Right lobe of liver (tissue), 6 donors: ENCODE data around the gene GPATCH4. TPM values are rescaled to one million over a fixed set of nuclear protein-coding genes. Genes with fewer than 3 reads are reported as not detected.

Experiments
- ATAC-seq, 4 donors: fragments of 200-7000 bp; cut with Tn5 transposase; one replicate each; pipeline ENCODE4 v1.9.1; 2020; ENCODE audit warnings: mild to moderate bottlenecking in 4 of 4, moderate library complexity in 4 of 4
- DNase-seq, 3 donors: peaks; one replicate each; pipeline ENCODE4 v3.0.0-alpha.2; 2020
- H3K27ac ChIP-seq, 3 donors: fragments of 200-600 bp; one replicate each; pipeline ENCODE4 v1.8.0; 2022
- H3K27me3 ChIP-seq, 2 donors: fragments of 200-600 bp; one replicate each; pipeline ENCODE4 v1.8.0; 2022
- H3K36me3 ChIP-seq, 4 donors: fragments of 200-600 bp; sonication (generic) in 1 of 4; one replicate each; pipeline versions ENCODE4 v1.5.1 to v1.8.0; 2017 to 2022; ENCODE audit warnings: control low read depth in 1 of 4
- H3K4me1 ChIP-seq, 4 donors: fragments of 200-600 bp; sonication (generic) in 1 of 4; one replicate each; pipeline versions ENCODE4 v1.5.1 to v1.8.0; 2017 to 2022; ENCODE audit warnings: control low read depth in 1 of 4
- H3K4me3 ChIP-seq, 3 donors: fragments of 200-600 bp; one replicate each; pipeline ENCODE4 v1.8.0; 2022
- H3K9me3 ChIP-seq, 4 donors: fragments of 200-600 bp; sonication (generic) in 1 of 4; one replicate each; pipeline versions ENCODE4 v1.5.1 to v1.8.0; 2017 to 2022; ENCODE audit warnings: control low read depth in 1 of 4
- POLR2A ChIP-seq: fragments of 450-650 bp; IDR thresholded peaks from one replicate; pipeline ENCODE4 v1.6.1; 2017; ENCODE audit warnings: antibody characterized with exemption, mild to moderate bottlenecking
- WGBS: methylation state at CpG from one replicate; pipeline ENCODE4 v1.1.6; 2018; ENCODE audit warnings: low coverage, low lambda C conversion rate; ENCODE audit not compliant: insufficient coverage; ENCODE audit errors: missing lambda C conversion rate; 5-methylcytosine and 5-hydroxymethylcytosine counted together
- intact Hi-C, 2 donors: fragments of 100-400 bp; cut with DNase I; formaldehyde crosslinking; loops; one replicate each; pipeline versions ENCODE4 v1.11.2 to v1.14.1; 2022
- total RNA-seq, 6 experiments: library from RNA; depleted of rRNA in 2 of 6; stranded (reverse); fragments of >200 nt in 2 of 6; fragmentation: NEBNext Ultra II Directional in 3 of 6; extraction: Animal tissue kit (Norgen Biotek cat#: 25700) in 3 of 6; gene quantifications; one replicate each; pipeline versions ENCODE4 v1.1.0 to v1.2.4, GENCODE V29; 2016 to 2023
- TF ChIP-seq, protein P1 (sequence below), 4 donors: fragments of 200-600 bp in 3 of 4; fragments of 450-650 bp in 1 of 4; IDR thresholded peaks; one replicate each; pipeline versions ENCODE4 v1.5.1 to v1.8.0; 2016 to 2022; ENCODE audit warnings: antibody characterized with exemption in 4 of 4, mild to moderate bottlenecking in 2 of 4
- donor health status: DM: no; HTN: yes; CAD: no.
- donor health status: DM: no; HTN: no; CAD: no.
- donor health status: DM: no; HTN: no; CAD: no.
- donor health status: DM: no; HTN: yes; CAD: no.
- donor health status: DM: no; HTN: yes; CAD: no.

GPATCH4 gene
- total RNA-seq, 6 experiments from 2014 or later: 7.0 to 25.3 (median 12.4) TPM

DNA sequence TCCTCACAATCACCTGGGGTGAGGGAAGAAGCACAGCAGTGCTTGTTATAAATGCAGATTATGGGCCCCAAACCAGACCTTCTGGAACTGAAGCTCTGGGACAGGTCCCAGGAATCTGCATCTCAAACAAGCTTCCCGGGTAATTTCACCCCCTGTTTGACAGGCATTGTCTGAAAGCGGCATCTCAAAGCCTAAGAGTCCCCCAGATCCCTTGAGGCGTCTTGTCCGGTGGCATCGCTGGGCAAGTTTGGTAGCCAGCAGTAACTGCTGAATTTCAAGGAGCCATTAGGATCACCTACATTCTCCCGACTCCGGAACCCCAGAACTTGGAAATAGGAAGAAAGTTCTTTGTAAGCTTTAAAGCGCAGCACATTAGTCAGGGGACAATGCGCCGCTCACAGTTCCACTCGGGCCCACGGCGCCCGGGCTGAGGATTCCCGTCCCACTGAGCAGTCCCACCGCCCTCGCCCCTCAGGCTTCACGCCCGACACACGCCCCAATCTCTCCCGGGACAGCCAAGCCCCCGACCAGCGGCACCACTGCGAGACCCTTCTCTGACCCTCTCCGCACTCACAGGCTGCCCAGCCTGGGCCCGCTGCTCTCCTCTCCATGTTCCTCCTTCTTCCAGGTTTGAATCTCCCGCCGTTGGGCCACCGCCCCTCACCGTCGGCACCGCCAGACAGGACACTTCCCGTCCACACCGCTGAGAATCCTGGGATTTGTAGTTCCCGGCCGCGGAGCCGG is 29.2 kb downstream of the GPATCH4 start, which contains the start of gene IQGAP3:
TSS of gene IQGAP3 (minus strand) at position 647 of the 744 bp plus-strand sequence. CDS start at position 611, 36 bp downstream.
- H3K9me3 ChIP-seq: no peaks in the 10 kb centered on the region
- peaks cover 0 to 6% of the 10 kb centered on the region in 2 donors for H3K27me3 ChIP-seq
- no peak for TF ChIP-seq POLR2A
- TF ChIP-seq, protein P1, sequence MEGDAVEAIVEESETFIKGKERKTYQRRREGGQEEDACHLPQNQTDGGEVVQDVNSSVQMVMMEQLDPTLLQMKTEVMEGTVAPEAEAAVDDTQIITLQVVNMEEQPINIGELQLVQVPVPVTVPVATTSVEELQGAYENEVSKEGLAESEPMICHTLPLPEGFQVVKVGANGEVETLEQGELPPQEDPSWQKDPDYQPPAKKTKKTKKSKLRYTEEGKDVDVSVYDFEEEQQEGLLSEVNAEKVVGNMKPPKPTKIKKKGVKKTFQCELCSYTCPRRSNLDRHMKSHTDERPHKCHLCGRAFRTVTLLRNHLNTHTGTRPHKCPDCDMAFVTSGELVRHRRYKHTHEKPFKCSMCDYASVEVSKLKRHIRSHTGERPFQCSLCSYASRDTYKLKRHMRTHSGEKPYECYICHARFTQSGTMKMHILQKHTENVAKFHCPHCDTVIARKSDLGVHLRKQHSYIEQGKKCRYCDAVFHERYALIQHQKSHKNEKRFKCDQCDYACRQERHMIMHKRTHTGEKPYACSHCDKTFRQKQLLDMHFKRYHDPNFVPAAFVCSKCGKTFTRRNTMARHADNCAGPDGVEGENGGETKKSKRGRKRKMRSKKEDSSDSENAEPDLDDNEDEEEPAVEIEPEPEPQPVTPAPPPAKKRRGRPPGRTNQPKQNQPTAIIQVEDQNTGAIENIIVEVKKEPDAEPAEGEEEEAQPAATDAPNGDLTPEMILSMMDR (IDR thresholded peaks at IDR 0.05): no peak
- intact Hi-C loops: no loop called here
- ATAC-seq (peak; percentile 97 to 99 (median 98)), DNase-seq (peak; percentile 85 to 92 (median 89))
- peaks cover 0 to 9% (median 4%) of the 10 kb centered on the region in 4 donors for H3K4me1 ChIP-seq
- WGBS: 0% methylated on average over 13 of the region's 38 CpGs
- H3K36me3 ChIP-seq: no peaks in the 10 kb centered on the region
- H3K27ac ChIP-seq: no peak within 1 kb of the TSS
- H3K4me3 ChIP-seq: peak within 1 kb of the TSS; percentile 20 to 42 (median 22)

DNA sequence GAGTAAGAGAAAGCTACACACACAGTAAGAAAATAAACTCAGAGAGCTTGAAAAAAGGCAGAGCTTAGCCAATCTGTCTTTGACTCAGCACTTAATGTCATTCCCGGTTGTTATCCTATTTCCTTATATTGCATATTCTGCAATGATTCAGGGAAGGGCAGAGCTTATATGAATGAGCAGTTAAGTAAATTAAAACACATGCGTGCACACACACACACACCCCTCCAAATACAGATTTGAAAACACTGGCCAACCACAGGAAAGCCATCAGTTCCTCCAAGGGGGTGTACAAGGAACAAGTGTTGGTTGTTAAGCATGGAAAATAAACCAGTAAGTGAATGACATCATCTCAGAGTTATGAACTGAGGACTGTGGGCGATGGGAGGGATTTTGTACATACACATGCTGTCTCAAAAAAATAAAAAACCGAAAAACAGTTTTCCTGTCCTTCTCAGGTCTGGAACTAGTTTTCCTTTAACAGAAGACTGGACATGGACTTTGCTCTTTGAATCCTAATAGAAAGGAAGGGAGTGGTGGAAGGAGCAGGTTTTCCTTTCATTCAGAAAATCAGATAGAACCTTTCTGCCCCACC is 29.9 kb downstream of the GPATCH4 start:
- no peaks in the 10 kb centered on the region for H3K9me3 ChIP-seq
- no peak for TF ChIP-seq POLR2A
- TF ChIP-seq, protein P1 (IDR thresholded peaks at IDR 0.05): no peak
- ATAC-seq (no peak), DNase-seq (no peak)
- H3K27me3 ChIP-seq: peaks cover 0 to 6% of the 10 kb centered on the region in 2 donors
- no peaks in the 10 kb centered on the region for H3K36me3 ChIP-seq
- 30% methylated on average over 4 of the region's 4 CpGs for WGBS
- intact Hi-C loops: no loop called here
- H3K27ac ChIP-seq: no peak overlapping the region
- H3K4me3 ChIP-seq: no peak overlapping the region
- H3K4me1 ChIP-seq: peaks cover 0 to 9% (median 4%) of the 10 kb centered on the region in 4 donors

DNA sequence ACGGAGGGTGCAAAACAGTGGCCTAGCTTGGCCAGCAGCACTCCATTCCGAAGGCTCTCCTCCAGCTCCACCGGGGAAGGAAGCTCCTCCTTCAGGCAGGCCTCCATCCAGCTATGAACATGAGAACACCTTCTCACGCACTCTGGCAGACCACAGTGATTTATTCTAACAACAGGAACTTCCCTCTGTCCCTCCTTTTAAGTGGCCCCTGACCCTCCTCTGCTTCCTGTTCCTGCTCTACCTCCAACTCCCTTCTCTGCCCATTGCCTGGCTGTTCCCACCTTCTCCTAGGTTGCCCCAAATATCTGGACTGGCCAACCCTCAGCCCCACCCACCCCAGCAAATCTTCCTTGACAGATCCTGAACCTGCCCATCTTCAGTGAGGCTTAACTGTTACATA is 34.8 kb downstream of the GPATCH4 start:
- ATAC-seq (no peak), DNase-seq (no peak)
- H3K27ac ChIP-seq: no peak overlapping the region
- TF ChIP-seq, protein P1 (IDR thresholded peaks at IDR 0.05): no peak
- TF ChIP-seq POLR2A: no peak
- no peak overlapping the region for H3K4me3 ChIP-seq
- H3K27me3 ChIP-seq: no peaks in the 10 kb centered on the region
- WGBS: 94% methylated on average over 3 of the region's 4 CpGs
- intact Hi-C loops: no loop called here
- no peaks in the 10 kb centered on the region for H3K9me3 ChIP-seq
- no peaks in the 10 kb centered on the region for H3K4me1 ChIP-seq
- no peaks in the 10 kb centered on the region for H3K36me3 ChIP-seq

DNA sequence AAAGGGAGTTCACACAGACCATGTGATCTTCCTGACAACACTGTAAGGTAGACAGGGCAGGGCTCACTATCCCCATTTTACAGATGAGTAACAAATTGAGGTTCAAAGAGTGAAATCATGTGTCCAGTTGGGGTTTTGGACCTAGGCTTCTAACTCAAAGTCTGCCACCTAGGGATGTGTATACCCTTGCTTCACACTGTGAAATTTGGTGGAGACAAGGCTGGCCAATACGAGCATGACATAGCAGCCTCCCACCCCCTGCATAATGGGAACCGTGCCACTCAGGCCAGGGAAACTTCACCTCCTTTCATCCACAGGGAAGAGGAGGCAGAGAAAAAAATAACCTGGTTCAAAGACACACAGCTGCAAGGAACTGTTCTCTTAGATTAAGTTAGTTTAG is 35.8 kb downstream of the GPATCH4 start:
- TF ChIP-seq, protein P1 (IDR thresholded peaks at IDR 0.05): no peak
- TF ChIP-seq POLR2A: no peak
- WGBS: 89% methylated on average over 2 of the region's 2 CpGs
- no peaks in the 10 kb centered on the region for H3K9me3 ChIP-seq
- DNase-seq (no peak), ATAC-seq (no peak)
- H3K4me1 ChIP-seq: no peaks in the 10 kb centered on the region
- H3K27ac ChIP-seq: no peak overlapping the region
- H3K4me3 ChIP-seq: no peak overlapping the region
- intact Hi-C loops: no loop called here
- H3K27me3 ChIP-seq: no peaks in the 10 kb centered on the region
- no peaks in the 10 kb centered on the region for H3K36me3 ChIP-seq
